ENCODE results near the gene PLA2G3.
A peak's percentile ranks its signal among the peaks of the same experiment; 100 is the strongest.

- TF ChIP-seq IRF2 (CRISPR knock-in tag; IDR thresholded peaks at IDR 0.05; ENCODE audit: borderline replicate concordance, low read depth) (no peak), TP53 (CRISPR knock-in tag; IDR thresholded peaks at IDR 0.05) (0 out of 2 replicates have a peak, but pooled peaks have one; percentile 24), NFYB (CRISPR knock-in tag; conservative IDR thresholded peaks at IDR 0.05; ENCODE audit: low read depth) (no peak), CREM (CRISPR knock-in tag; IDR thresholded peaks at IDR 0.05) (no peak), CTCF (IDR thresholded peaks at IDR 0.05) (peak; percentile 46), MAX (CRISPR knock-in tag; IDR thresholded peaks at IDR 0.05) (peak; percentile 25; the same call in 1 of the 2 replicates), USF1 (CRISPR knock-in tag; IDR thresholded peaks at IDR 0.05) (no peak), TEAD4 (CRISPR knock-in tag; IDR thresholded peaks at IDR 0.05) (no peak), NR3C1 (CRISPR knock-in tag; conservative IDR thresholded peaks at IDR 0.05; ENCODE audit: low read depth) (no peak)
Observed at GRCh38 chr22:31107178-31107893, 33.0 kb downstream of the PLA2G3 start, which contains the start of gene SELENOM.

Measured in WTC11 (cell line).